Measurements from ENCODE around the gene KRTAP9-9.
"Not testable (repeated sequence)": the region's sequence is repeated elsewhere in the genome, so short reads cannot be mapped to it uniquely, and the experiment has no call there.

Gene KRTAP9-9

DNA sequence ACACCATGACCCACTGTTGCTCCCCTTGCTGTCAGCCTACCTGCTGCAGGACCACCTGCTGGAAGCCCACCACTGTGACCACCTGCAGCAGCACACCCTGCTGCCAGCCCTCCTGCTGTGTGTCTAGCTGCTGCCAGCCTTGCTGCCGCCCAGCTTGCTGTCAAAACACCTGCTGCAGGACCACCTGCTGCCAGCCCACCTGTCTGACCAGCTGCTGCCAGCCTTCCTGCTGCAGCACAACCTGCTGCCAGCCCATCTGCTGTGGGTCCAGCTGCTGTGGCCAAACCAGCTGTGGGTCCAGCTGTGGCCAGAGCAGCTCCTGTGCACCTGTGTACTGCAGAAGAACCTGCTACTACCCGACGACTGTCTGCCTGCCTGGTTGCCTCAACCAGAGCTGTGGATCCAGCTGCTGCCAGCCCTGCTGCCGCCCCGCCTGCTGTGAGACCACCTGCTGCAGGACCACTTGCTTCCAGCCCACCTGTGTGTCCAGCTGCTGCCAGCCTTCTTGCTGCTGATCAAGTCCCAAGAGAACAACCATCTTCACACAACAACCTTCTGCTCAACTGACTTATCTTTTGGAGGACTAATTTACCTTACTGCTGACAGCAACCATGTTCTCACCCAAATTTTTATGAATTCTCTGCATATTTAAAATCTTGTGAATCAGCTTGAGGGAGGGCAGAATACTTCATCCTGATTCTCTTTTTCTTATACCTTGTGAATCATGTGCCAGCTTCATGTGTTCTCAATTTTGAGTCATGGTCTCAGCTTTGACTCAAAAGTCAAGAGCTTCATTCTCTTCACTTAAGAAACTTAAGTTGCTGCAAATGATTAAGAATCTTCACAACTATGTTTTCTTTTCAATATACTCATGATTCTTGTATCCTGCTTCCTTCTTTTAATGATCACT is at the start of gene KRTAP9-9:
TSS of gene KRTAP9-9 (plus strand) at position 4 of the 910 bp plus-strand sequence.
- not testable (repeated sequence) for DNase-seq

- no peak for DNase-seq
Measured at GRCh38 chr17:41211845-41212466, 43.2 kb upstream of the KRTAP9-9 start.

- DNase-seq: no peak
Measured at GRCh38 chr17:41212524-41213169, 42.5 kb upstream of the KRTAP9-9 start.

GRCh38 chr17:41215681-41216080 is 39.5 kb upstream of the KRTAP9-9 start:
- DNase-seq: no peak

DNA sequence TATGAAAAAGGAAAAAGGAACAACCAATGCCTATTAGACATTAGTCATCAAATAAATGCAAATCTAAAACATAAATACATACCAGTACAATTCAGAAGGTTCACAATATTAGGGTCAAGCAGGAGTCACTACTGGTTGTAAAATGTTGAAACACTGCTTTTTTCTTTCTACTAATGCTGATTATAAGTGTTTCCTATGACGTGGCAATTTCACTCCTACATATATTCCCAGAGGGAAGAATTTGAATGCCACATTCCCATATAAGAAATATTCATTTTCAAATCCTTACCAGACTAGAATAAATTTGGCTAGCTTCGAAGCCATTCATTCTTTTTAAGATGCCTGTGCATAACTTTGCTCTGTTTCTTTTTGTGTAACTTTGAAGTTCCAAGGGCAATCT is 31.4 kb upstream of the KRTAP9-9 start:
- DNase-seq: no peak

DNA sequence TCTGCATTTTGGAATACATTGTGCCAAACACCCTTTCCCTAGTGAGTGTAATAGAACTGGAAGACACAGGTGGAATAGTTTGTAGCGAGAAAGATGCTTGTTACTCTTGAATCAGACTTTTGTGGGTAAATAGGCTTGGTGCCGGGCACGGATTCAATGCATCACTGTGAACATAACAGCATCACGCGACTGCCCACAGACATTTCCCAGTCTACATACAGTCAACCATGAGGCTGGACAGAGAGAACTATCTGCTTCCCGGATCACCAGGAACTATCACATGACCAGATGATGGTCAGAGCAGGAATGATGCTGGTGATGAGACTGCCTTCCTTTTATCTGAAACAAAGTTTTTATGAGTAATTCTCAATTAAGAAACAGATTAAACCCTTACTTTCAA is 29.1 kb upstream of the KRTAP9-9 start:
- no peak for DNase-seq

DNA sequence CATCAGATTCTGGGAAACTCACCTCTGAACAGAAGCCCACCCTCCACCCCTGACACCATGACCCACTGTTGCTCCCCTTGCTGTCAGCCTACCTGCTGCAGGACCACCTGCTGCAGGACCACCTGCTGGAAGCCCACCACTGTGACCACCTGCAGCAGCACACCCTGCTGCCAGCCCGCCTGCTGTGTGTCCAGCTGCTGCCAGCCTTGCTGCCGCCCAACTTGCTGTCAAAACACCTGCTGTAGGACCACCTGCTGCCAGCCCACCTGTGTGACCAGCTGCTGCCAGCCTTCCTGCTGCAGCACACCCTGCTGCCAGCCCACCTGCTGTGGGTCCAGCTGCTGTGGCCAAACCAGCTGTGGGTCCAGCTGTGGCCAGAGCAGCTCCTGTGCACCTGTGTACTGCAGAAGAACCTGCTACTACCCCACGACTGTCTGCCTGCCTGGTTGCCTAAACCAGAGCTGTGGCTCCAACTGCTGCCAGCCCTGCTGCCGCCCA is 28.5 kb upstream of the KRTAP9-9 start, which contains the start of gene KRTAP9-2:
TSS of gene KRTAP9-2 (plus strand) at position 51 of the 498 bp plus-strand sequence. CDS start at position 58, 7 bp downstream.
- not testable (repeated sequence) for DNase-seq

DNA sequence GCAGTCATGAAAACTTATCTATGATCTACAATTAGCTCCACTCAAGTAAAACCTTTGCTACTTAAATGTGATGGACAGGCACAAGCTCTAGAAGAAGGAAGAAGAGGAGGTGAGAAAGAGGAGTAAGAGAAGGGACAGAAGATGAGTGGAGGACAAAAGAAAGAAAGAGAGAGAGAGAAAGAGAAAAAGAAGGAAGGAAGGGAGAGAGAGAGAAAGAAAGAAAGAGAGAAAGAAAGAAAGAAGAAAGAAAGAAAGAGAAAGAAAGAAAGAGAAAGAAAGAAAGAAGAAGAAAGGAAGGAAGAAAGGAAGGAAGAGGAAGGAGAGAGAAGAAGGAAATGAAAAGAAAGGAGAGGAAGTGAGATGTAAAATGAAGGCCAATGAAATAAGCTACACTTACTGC is 25.1 kb upstream of the KRTAP9-9 start:
- DNase-seq: no peak

- no peak for DNase-seq
Measured at GRCh38 chr17:41231731-41232130, 23.5 kb upstream of the KRTAP9-9 start.

- not testable (repeated sequence) for DNase-seq
Measured at GRCh38 chr17:41232399-41233105, 22.6 kb upstream of the KRTAP9-9 start, which contains the start of gene KRTAP9-3. TSS of gene KRTAP9-3 (plus strand) at chr17:41232449. CDS start at chr17:41232502, 53 bp downstream.

DNA sequence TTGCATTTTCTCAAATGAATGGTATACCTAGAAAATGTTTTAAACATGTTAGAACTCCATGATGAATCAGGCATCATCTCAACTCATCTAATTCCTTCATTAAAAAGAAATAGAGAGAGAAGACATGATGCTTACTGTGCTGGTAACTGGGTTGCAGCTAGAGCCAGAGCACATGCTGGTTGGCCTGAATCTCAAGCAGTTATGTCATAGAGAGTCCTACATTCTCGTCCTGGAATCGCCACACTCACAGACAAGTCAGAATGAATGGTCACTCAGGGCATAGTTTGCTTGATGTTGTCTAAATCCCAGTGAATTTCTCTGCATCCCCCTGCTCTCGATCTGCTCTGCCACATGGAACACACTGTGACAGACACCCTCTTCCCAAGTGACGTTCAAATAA is 18.1 kb upstream of the KRTAP9-9 start:
- DNase-seq: not testable (repeated sequence)

- DNase-seq: not testable (repeated sequence)
Measured at GRCh38 chr17:41237949-41238437, 17.2 kb upstream of the KRTAP9-9 start, which contains the start of gene KRTAP9-8. TSS of gene KRTAP9-8 (plus strand) at chr17:41237999. CDS start at chr17:41238052, 53 bp downstream.

- not testable (repeated sequence) for DNase-seq
Measured at GRCh38 chr17:41246995-41247787, 8.0 kb upstream of the KRTAP9-9 start.

DNA sequence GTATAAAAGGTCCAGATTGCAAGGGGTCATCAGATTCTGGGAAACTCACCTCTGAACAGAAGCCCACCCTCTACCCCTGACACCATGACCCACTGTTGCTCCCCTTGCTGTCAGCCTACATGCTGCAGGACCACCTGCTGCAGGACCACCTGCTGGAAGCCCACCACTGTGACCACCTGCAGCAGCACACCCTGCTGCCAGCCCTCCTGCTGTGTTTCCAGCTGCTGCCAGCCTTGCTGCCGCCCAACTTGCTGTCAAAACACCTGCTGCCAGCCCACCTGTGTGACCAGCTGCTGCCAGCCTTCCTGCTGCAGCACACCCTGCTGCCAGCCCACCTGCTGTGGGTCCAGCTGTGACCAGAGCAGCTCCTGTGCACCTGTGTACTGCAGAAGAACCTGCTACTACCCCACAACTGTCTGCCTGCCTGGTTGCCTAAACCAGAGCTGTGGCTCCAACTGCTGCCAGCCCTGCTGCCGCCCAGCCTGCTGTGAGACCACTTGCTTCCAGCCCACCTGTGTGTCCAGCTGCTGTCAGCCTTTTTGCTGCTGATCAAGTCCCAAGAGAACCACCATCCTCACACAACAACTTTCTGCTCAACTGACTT is 5.4 kb upstream of the KRTAP9-9 start, which contains the start of gene KRTAP9-4:
TSS of gene KRTAP9-4 (plus strand) at position 51 of the 604 bp plus-strand sequence. CDS start at position 85, 34 bp downstream.
- DNase-seq: not testable (repeated sequence)

DNA sequence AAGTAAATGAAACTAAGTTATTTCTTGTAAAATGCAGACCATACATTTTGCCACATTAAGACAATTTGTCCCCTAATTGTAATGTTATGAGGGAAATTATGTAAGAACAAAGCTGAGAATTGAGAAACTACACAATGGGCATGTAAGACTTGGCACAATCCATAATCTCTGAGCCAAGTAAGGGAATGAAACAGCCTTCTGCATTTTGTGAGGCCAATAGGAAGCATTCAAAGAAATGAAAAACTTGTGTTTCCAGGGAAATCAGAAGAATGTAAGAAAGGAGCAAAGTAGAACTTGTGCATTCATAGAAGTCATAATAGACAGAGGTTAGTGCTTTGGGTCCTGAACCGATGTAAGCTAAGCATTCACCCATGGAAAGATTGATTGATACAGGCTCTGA is 3.9 kb upstream of the KRTAP9-9 start:
- no peak for DNase-seq

DNA sequence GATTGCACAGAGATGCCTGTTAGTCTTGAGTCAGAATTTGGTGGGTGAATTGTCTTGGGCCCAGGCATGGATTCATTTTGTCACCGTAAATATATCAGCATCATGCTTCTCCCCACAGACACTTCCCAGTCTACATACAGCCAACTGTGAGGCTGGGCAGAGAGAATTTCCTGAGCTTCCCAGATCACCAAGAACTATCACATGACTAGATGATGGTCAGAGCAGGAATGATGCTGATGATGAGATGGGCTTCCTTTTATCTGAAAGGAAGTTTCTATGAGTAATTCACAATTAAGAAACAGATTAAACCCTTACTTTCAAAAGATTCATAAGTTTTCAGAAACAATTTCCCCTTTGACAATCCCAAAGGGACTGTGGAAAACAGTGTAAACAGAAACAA is 323 bp upstream of the KRTAP9-9 start:
- no peak for DNase-seq

- DNase-seq: no peak
Measured at GRCh38 chr17:41256291-41256685, 1.1 kb downstream of the KRTAP9-9 start.

DNA sequence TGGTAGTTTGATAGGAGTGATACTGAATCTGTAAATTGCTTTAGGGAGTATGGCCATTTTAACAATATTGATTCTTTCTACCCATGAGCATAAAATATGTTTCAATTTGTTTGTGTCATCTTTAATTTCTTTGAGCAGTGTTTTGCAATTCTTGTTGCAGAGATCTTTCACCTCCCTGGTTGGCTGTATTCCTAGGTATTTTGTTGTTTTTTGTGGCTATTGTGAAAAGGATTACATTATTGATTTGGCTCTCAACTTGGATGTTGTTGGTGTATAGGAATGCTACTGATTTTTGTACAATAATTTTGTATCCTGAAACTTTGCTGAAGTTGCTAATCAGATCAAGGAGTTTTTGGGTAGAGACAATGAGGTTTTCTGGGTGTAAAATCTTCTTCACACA is 3.2 kb downstream of the KRTAP9-9 start:
- DNase-seq: no peak

- DNase-seq: no peak
Measured at GRCh38 chr17:41263212-41263611, 8.0 kb downstream of the KRTAP9-9 start.

GRCh38 chr17:41264599-41264998 is 9.4 kb downstream of the KRTAP9-9 start:
- DNase-seq: no peak

GRCh38 chr17:41265078-41265477 is 9.9 kb downstream of the KRTAP9-9 start, which contains the start of gene KRTAP9-6:
TSS of gene KRTAP9-6 (plus strand) at chr17:41265378. CDS start at chr17:41265378, 0 bp downstream.
- no peak for DNase-seq

Measured in stimulated activated CD4-positive, alpha-beta T cell treated with anti-CD3 and anti-CD28 coated beads, Interleukin-4, amount 100 ng/mL, for 1 hour (primary cell).